ENCODE measurements around the gene SGPP2.

DNA sequence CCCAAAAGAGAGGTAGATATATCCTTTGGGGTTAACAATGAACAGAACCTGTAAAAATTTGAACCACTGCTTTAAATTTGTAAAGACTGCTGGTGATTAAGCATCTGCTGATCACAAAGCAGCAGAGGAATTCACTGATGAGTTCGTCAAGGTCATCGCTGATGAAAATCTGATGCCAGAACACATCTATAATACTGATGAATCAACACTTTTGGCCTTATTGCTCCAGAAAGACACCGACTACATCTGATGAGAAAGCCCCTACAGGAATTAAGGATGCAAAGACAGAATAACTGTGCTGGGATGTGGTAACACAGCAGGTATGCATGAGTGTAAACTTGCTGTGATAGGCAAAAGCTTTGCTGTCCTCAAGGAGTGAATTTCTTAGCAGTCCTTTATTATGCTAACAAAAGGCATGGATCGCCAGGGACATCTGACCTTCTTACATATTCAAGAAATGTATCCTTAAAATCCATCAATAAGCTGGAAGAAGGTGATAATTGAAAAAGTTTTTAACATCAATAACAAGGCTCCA, 30.5 kb upstream of the SGPP2 start:
- TF ChIP-seq, protein P1, sequence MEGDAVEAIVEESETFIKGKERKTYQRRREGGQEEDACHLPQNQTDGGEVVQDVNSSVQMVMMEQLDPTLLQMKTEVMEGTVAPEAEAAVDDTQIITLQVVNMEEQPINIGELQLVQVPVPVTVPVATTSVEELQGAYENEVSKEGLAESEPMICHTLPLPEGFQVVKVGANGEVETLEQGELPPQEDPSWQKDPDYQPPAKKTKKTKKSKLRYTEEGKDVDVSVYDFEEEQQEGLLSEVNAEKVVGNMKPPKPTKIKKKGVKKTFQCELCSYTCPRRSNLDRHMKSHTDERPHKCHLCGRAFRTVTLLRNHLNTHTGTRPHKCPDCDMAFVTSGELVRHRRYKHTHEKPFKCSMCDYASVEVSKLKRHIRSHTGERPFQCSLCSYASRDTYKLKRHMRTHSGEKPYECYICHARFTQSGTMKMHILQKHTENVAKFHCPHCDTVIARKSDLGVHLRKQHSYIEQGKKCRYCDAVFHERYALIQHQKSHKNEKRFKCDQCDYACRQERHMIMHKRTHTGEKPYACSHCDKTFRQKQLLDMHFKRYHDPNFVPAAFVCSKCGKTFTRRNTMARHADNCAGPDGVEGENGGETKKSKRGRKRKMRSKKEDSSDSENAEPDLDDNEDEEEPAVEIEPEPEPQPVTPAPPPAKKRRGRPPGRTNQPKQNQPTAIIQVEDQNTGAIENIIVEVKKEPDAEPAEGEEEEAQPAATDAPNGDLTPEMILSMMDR (optimal IDR thresholded peaks at IDR 0.05 in 1 of 3, IDR thresholded peaks at IDR 0.05 in 1 of 3, conservative IDR thresholded peaks at IDR 0.05 in 1 of 3; ENCODE audit: extremely low read depth in 1 of 3, insufficient read depth in 2 of 3, low read length in 3 of 3), result no peak
- no peak for TF ChIP-seq EZH2 (IDR thresholded peaks at IDR 0.05; ENCODE audit: low read length)
